ENCODE measurements around the gene CD300LF. TPM values are rescaled to one million over a fixed set of nuclear protein-coding genes. Genes with fewer than 3 reads are reported as not detected.

Gene CD300LF
- total RNA-seq, 1 experiment from 2014 or later: not detected

DNA sequence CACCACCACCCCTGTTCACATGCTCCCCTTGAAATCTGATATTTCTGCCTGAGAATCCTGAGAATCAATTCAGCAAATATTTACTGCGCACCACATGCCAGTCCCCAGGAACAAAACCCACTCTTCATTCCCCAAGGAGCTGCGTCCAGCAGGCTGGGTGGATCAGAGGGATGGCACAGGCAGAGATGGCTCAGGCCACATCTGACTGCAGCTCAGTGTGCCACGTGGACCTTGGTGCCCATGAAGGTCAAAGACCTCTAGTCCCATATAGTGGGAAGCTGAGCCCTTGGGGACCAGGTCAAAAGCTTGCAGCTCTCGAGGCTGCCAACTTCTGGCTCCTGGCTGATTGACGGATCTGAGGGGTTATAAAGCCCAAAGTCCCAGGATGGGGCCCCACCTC lies 31.8 kb downstream of the CD300LF start:
- Mint-ChIP-seq H3K36me3 (ENCODE audit: insufficient read depth, unreplicated experiment) (no peaks in the 10 kb centered on the region), H3K4me3 (ENCODE audit: low read depth, unreplicated experiment) (no peak overlapping the region), H3K9me3 (ENCODE audit: low read depth, unreplicated experiment) (no peaks in the 10 kb centered on the region), H3K27me3 (ENCODE audit: unreplicated experiment) (peaks cover 100% of the 10 kb centered on the region), H3K27ac (ENCODE audit: unreplicated experiment) (no peak overlapping the region), H3K4me1 (ENCODE audit: low read depth, unreplicated experiment) (no peaks in the 10 kb centered on the region)
- intact Hi-C loops (cut with micrococcal nuclease; ENCODE audit: unreplicated experiment): no loop called here
- TF ChIP-seq, protein P1, sequence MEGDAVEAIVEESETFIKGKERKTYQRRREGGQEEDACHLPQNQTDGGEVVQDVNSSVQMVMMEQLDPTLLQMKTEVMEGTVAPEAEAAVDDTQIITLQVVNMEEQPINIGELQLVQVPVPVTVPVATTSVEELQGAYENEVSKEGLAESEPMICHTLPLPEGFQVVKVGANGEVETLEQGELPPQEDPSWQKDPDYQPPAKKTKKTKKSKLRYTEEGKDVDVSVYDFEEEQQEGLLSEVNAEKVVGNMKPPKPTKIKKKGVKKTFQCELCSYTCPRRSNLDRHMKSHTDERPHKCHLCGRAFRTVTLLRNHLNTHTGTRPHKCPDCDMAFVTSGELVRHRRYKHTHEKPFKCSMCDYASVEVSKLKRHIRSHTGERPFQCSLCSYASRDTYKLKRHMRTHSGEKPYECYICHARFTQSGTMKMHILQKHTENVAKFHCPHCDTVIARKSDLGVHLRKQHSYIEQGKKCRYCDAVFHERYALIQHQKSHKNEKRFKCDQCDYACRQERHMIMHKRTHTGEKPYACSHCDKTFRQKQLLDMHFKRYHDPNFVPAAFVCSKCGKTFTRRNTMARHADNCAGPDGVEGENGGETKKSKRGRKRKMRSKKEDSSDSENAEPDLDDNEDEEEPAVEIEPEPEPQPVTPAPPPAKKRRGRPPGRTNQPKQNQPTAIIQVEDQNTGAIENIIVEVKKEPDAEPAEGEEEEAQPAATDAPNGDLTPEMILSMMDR (IDR thresholded peaks at IDR 0.05; ENCODE audit: unreplicated experiment): no peak
- no peak for DNase-seq
- BruUV-seq (replicated peaks): no TSS peak
- CTCF ChIA-PET: interaction anchor here (1.0 to 1.5 kb wide), 2 partner anchors 24 to 87 kb away, joined by 3 to 5 read pairs; no protein-coding TSS in a partner anchor

DNA sequence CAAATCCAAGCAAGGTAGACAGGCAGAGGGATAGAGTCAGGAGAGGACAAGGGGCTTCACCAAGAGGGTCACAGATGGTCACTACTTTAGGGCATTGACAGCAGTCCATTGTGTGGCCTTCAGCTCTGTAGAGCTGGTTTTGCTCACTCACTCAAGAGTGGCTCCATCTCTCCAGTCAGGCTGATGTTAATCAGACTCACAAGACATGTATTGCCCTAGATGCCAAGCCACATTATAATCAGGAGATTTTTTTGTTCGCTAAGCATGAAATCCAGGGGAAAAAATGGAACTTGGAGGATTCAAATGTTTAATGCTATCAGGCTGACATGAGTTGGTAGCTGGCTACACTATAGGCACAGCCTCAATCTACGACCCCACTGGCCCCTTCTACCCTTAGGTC lies 32.5 kb downstream of the CD300LF start:
- no peak overlapping the region for H3K4me3 Mint-ChIP-seq (ENCODE audit: low read depth, unreplicated experiment)
- CTCF ChIA-PET: interaction anchor here (0.6 to 1.0 kb wide), 2 partner anchors 86 to 281 kb away, joined by 3 read pairs; no protein-coding TSS in a partner anchor
- no peak for DNase-seq
- TF ChIP-seq, protein P1 (IDR thresholded peaks at IDR 0.05; ENCODE audit: unreplicated experiment): no peak
- intact Hi-C loops (cut with micrococcal nuclease; ENCODE audit: unreplicated experiment): no loop called here
- H3K36me3 Mint-ChIP-seq (ENCODE audit: insufficient read depth, unreplicated experiment): no peaks in the 10 kb centered on the region
- H3K9me3 Mint-ChIP-seq (ENCODE audit: low read depth, unreplicated experiment): no peaks in the 10 kb centered on the region
- BruUV-seq (replicated peaks): no TSS peak
- no peaks in the 10 kb centered on the region for H3K4me1 Mint-ChIP-seq (ENCODE audit: low read depth, unreplicated experiment)
- H3K27me3 Mint-ChIP-seq (ENCODE audit: unreplicated experiment): peaks cover 100% of the 10 kb centered on the region
- no peak overlapping the region for H3K27ac Mint-ChIP-seq (ENCODE audit: unreplicated experiment)

DNA sequence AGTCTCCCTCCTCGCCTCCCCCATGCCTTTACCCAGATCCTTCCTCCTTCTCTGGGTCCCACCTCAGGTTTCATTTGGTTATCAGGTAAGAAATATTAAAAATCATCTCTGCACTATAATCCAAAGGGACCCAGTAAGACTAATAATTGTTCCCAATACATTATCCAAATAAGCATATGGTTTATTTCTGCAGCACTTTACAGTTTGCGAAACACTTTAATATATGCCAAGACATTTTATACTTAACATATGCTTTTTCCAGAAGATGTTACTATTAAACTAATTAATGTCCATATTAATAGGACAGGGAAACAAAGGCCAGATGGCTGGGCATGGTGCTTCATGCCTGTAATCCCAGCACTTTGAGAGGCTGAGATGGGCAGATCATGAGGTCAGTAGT lies 33.3 kb downstream of the CD300LF start:
- Mint-ChIP-seq H3K36me3 (ENCODE audit: insufficient read depth, unreplicated experiment) (no peaks in the 10 kb centered on the region), H3K27me3 (ENCODE audit: unreplicated experiment) (peaks cover 100% of the 10 kb centered on the region), H3K4me3 (ENCODE audit: low read depth, unreplicated experiment) (no peak overlapping the region), H3K4me1 (ENCODE audit: low read depth, unreplicated experiment) (no peaks in the 10 kb centered on the region), H3K9me3 (ENCODE audit: low read depth, unreplicated experiment) (no peaks in the 10 kb centered on the region), H3K27ac (ENCODE audit: unreplicated experiment) (no peak overlapping the region)
- TF ChIP-seq, protein P1 (IDR thresholded peaks at IDR 0.05; ENCODE audit: unreplicated experiment): no peak
- no TSS peak for BruUV-seq (replicated peaks)
- intact Hi-C loops (cut with micrococcal nuclease; ENCODE audit: unreplicated experiment): no loop called here
- CTCF ChIA-PET: interaction anchor here (0.6 kb wide), 1 partner anchor 281 kb away, joined by 3 read pairs; no protein-coding TSS in a partner anchor
- DNase-seq: no peak

DNA sequence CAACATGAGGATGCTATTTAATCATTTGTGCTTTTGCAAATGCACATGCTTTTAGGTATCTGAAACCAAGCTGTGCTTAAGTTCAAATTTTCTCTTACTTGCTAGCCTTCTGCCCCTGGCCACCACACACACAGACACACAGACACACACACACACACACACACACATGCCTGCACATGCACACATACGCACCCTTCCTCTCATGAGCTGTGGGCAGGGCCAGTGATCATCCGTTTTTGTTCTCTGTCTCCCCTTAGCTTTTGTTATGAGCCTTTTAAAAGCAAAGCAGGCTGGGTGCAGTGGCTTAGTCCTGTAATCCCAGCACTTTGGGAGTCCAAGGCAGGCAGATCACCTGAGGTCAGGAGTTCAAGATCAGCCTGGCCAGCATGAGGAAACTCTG lies 34.2 kb downstream of the CD300LF start:
- TF ChIP-seq, protein P1 (IDR thresholded peaks at IDR 0.05; ENCODE audit: unreplicated experiment): no peak
- no peak overlapping the region for H3K4me3 Mint-ChIP-seq (ENCODE audit: low read depth, unreplicated experiment)
- peaks cover 95% of the 10 kb centered on the region for H3K27me3 Mint-ChIP-seq (ENCODE audit: unreplicated experiment)
- H3K36me3 Mint-ChIP-seq (ENCODE audit: insufficient read depth, unreplicated experiment): no peaks in the 10 kb centered on the region
- CTCF ChIA-PET: no interaction called here
- BruUV-seq (replicated peaks): no TSS peak
- DNase-seq: no peak
- no peaks in the 10 kb centered on the region for H3K9me3 Mint-ChIP-seq (ENCODE audit: low read depth, unreplicated experiment)
- H3K4me1 Mint-ChIP-seq (ENCODE audit: low read depth, unreplicated experiment): no peaks in the 10 kb centered on the region
- H3K27ac Mint-ChIP-seq (ENCODE audit: unreplicated experiment): no peak overlapping the region
- intact Hi-C loops (cut with micrococcal nuclease; ENCODE audit: unreplicated experiment): no loop called here
